Coronary artery (tissue), 2 donors: ENCODE data around the gene CES3.

Source experiments
- DNase-seq: peaks from one replicate; pipeline ENCODE4 v3.0.0-alpha.2; 2017; ENCODE audit warnings: low spot score
- H3K27ac ChIP-seq, 2 donors: fragments of 200-600 bp; sonication (generic); one replicate each; pipeline ENCODE4 v1.5.1; 2016 to 2019
- H3K4me3 ChIP-seq: fragments of 200-600 bp; sonication (generic); 2 replicates; pipeline ENCODE4 v1.5.1; 2016; ENCODE audit warnings: mild to moderate bottlenecking, moderate library complexity
- TF ChIP-seq, protein P1 (sequence below): fragments of 200-600 bp; sonication (generic); IDR thresholded peaks from one replicate; pipeline ENCODE4 v1.5.1; 2019; ENCODE audit warnings: antibody characterized with exemption

Gene CES3

DNA sequence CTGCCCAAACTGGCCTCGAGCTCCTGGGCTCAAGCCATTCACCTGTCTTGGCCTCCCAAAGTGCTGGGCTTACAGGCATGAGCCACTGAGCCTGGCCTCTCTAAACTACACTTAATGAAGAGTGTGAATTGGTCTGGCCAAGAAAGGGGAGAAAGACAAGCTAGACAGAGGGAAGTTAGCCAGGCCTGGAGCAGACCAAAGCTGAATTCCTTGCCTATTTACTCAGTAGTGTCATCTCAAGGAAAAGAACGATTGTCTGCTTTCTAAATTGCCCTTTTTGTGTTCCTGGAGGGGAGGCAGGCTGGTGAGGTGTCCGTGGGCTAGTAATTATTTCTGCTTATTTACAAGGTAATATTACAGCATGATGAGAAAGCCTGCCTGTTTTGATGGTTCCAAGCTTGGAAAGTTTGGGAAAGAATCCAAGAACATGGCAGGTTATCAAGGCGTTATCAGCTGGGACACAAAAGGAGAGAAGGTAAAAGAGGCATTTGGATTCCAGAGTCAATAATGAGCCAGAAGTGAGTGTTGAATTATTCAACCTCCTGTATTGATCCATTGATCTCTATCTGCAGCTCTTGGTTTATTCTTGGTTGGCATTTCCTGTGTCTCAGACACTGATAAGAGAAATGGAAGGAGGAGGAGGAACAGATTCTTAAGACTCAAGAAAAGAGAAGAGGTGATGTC is 61.6 kb downstream of the CES3 start:
- Histone ChIP-seq H3K4me3 (no peak overlapping the region), H3K27ac (no peak overlapping the region)
- TF ChIP-seq, protein P1, sequence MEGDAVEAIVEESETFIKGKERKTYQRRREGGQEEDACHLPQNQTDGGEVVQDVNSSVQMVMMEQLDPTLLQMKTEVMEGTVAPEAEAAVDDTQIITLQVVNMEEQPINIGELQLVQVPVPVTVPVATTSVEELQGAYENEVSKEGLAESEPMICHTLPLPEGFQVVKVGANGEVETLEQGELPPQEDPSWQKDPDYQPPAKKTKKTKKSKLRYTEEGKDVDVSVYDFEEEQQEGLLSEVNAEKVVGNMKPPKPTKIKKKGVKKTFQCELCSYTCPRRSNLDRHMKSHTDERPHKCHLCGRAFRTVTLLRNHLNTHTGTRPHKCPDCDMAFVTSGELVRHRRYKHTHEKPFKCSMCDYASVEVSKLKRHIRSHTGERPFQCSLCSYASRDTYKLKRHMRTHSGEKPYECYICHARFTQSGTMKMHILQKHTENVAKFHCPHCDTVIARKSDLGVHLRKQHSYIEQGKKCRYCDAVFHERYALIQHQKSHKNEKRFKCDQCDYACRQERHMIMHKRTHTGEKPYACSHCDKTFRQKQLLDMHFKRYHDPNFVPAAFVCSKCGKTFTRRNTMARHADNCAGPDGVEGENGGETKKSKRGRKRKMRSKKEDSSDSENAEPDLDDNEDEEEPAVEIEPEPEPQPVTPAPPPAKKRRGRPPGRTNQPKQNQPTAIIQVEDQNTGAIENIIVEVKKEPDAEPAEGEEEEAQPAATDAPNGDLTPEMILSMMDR, result no peak
- no peak for DNase-seq

GRCh38 chr16:67023689-67024088 is 62.6 kb downstream of the CES3 start:
- no peak for DNase-seq
- Histone ChIP-seq H3K27ac (no peak overlapping the region), H3K4me3 (no peak overlapping the region)
- TF ChIP-seq, protein P1, result no peak
